Activated CD8-positive, alpha-beta memory T cell treated with anti-CD3 and anti-CD28 coated beads, Interleukin-2, amount 10 ng/mL, durations not matched to agents 7 days and 5 days (primary cell): ENCODE data around the gene IGF1R. TPM values are rescaled to one million over a fixed set of nuclear protein-coding genes. Genes with fewer than 3 reads are reported as not detected.

Experiments
- ATAC-seq: fragments of 150-1000 bp; cut with Tn5 transposase; one replicate; pipeline ENCODE4 v1.10.0; 2021; ENCODE audit warnings: moderate library complexity
- CTCF ChIA-PET: fragments of 350-600 bp; sonication (Branson Sonifier 250); formaldehyde crosslinking; loops from one replicate; lab custom pipeline; 2021; ENCODE audit warnings: antibody characterized with exemption; lab: Charles Lee
- DNase-seq: peaks from one replicate; pipeline ENCODE4 v3.0.0-alpha.2; 2020
- H3K27ac Mint-ChIP-seq: one replicate; pipeline ENCODE4 v1.8.0; 2021; ENCODE audit warnings: mild to moderate bottlenecking, mixed read lengths
- H3K27me3 Mint-ChIP-seq: one replicate; pipeline ENCODE4 v1.8.0; 2021; ENCODE audit warnings: mixed read lengths
- H3K36me3 Mint-ChIP-seq: one replicate; pipeline ENCODE4 v1.8.0; 2021; ENCODE audit warnings: mild to moderate bottlenecking, mixed read lengths
- H3K4me1 Mint-ChIP-seq: one replicate; pipeline ENCODE4 v1.8.0; 2021; ENCODE audit warnings: mixed read lengths
- H3K4me3 Mint-ChIP-seq: one replicate; pipeline ENCODE4 v1.8.0; 2021; ENCODE audit warnings: mild to moderate bottlenecking, moderate library complexity, mixed read lengths
- H3K9me3 Mint-ChIP-seq: one replicate; pipeline ENCODE4 v1.8.0; 2022; ENCODE audit warnings: low read depth, mixed read lengths
- total RNA-seq, 2 experiments: library from RNA; stranded (reverse); gene quantifications; one replicate each; pipeline ENCODE4 v1.2.3, GENCODE V29; 2021

The IGF1R gene
- total RNA-seq, 2 experiments from 2014 or later = 6.2 to 7.0 TPM

DNA sequence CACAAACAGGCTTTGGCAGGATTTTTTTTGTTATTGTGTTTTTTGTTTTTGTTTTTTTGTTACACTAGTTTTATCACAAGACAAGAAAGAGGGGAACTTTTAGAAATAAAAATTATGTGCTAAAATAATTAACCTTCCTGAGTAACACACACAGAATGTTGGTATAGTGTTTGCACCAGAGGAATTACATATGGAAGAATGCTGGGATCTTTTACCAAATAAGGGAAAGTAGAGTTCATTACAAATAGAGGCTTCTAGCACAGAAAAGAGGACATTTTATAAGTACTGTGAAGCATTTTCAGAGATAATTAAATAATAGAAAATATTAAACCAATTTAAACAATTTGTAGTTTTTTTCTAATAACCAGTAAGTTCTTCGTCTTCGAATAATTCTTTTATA lies 116.0 kb downstream of the IGF1R start:
- no peaks in the 10 kb centered on the region for H3K27me3 Mint-ChIP-seq
- DNase-seq (no peak), ATAC-seq (no peak)
- CTCF ChIA-PET = interaction anchor here (1.5 kb wide), 1 partner anchor 14 kb away, joined by 4 read pairs; no protein-coding TSS in a partner anchor
- no peaks in the 10 kb centered on the region for H3K9me3 Mint-ChIP-seq
- no peak overlapping the region for H3K4me3 Mint-ChIP-seq
- H3K27ac Mint-ChIP-seq = no peak overlapping the region
- H3K4me1 Mint-ChIP-seq = no peaks in the 10 kb centered on the region
- no peaks in the 10 kb centered on the region for H3K36me3 Mint-ChIP-seq

DNA sequence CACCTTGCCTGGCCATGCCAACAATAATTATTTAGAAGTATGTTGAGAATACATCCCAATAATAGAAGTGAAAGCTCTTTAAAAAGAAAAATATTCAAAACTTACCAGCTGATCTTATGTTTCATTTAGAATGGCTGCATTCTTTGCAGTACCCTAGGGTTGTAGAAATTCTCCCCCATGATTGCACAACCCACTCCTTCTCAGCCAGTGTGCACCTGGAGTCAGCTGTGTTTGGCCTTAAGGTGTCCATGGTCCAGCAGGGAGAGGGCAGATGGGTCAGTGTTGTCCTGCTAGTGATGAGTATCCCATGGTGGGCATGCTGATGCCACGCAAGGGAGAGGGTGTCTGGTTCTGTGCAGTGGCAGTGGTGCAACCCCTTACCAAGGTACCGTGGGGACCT lies 117.3 kb downstream of the IGF1R start:
- CTCF ChIA-PET = no interaction called here
- no peak for DNase-seq
- Mint-ChIP-seq H3K9me3 (no peaks in the 10 kb centered on the region), H3K4me3 (no peak overlapping the region), H3K36me3 (no peaks in the 10 kb centered on the region), H3K4me1 (no peaks in the 10 kb centered on the region), H3K27me3 (no peaks in the 10 kb centered on the region), H3K27ac (no peak overlapping the region)
- no peak for ATAC-seq

DNA sequence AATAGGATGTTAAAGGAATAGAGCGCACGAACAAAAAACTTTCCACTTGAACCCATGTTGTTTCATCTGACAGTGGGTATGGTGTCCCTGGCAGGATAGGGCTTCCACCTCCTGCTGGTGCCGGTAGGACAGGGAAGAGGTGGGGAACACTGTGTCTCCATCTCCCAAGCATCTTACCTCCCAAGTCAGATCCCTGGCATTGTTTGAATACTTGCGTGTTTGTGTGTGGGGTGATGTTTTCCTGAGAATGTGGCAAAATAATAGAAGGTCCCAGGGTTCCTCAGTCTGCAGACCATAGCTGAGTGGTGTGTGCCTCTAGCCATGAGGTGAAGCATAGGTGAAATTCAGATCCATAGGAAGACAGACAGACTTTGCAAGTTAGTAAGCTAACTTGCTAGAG lies 119.4 kb downstream of the IGF1R start:
- CTCF ChIA-PET = no interaction called here
- DNase-seq (no peak), ATAC-seq (no peak)
- Mint-ChIP-seq H3K27ac (no peak overlapping the region), H3K27me3 (no peaks in the 10 kb centered on the region), H3K36me3 (no peaks in the 10 kb centered on the region), H3K9me3 (no peaks in the 10 kb centered on the region), H3K4me3 (no peak overlapping the region), H3K4me1 (no peaks in the 10 kb centered on the region)

DNA sequence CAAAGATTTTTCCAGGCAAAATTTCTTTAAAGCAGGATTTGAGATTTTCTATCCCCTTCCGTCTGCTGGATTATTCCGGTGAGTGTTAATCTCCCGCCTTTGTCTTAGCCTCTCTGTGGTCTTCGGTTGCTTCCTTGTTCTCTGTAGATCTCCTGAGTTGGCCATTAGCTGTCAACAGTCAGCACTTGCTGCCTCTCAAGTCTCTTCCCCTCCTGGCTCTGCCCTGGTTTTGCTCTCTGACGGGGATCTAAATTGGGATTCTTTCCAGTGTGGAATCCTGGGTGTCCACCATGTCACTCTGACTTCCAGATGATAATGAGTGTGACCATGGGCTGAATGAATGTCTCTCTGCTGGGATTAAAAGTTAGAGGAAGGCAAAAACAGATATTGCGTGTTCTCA lies 121.5 kb downstream of the IGF1R start:
- Mint-ChIP-seq H3K27me3 (no peaks in the 10 kb centered on the region), H3K27ac (no peak overlapping the region), H3K4me1 (no peaks in the 10 kb centered on the region), H3K9me3 (no peaks in the 10 kb centered on the region), H3K4me3 (no peak overlapping the region), H3K36me3 (no peaks in the 10 kb centered on the region)
- CTCF ChIA-PET = no interaction called here
- ATAC-seq = no peak
- DNase-seq = no peak

DNA sequence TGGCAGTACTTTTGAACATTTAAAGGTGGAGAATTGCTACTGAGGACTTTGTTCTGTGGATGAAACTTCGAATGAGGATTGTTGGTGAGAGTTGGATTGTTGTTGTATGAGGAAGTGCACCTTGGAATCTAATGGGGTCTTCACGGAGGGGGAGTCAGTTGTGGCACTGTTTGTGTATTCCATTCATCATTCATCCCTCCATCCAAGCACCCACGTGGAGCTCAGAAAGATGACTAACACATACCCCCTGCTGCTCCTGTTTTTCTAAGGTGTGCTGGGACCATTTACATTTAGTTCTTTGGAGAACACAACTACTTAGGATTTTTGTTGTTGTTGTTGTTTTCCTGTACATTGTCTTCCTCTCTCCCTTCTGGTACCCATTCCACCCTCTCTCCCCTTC lies 122.6 kb downstream of the IGF1R start:
- CTCF ChIA-PET = no interaction called here
- no peak overlapping the region for H3K4me3 Mint-ChIP-seq
- no peaks in the 10 kb centered on the region for H3K27me3 Mint-ChIP-seq
- no peaks in the 10 kb centered on the region for H3K4me1 Mint-ChIP-seq
- no peak overlapping the region for H3K27ac Mint-ChIP-seq
- ATAC-seq (no peak), DNase-seq (no peak)
- no peaks in the 10 kb centered on the region for H3K36me3 Mint-ChIP-seq
- H3K9me3 Mint-ChIP-seq = no peaks in the 10 kb centered on the region

DNA sequence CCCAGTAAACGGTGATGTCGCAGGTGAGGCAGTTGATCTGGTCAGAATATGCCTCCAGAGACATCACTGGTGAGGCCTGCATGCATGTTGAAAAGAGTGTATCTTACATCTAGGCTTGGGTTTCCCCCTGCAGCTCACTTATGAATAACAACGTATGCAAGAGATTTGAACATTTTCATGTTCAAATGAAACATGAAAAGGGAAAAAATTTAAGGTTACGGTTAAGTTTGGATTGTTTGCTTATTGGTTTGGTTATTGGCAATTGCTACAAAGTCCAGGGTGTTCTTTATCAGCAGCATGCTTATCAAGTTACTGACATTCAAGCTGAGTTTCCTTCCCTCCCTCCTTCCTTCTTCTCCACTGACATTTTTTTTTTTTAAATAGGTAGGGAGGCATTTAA lies 123.2 kb downstream of the IGF1R start:
- H3K36me3 Mint-ChIP-seq = no peaks in the 10 kb centered on the region
- H3K4me3 Mint-ChIP-seq = no peak overlapping the region
- no peak overlapping the region for H3K27ac Mint-ChIP-seq
- H3K4me1 Mint-ChIP-seq = peaks cover 2% of the 10 kb centered on the region
- ATAC-seq (no peak), DNase-seq (no peak)
- CTCF ChIA-PET = no interaction called here
- H3K27me3 Mint-ChIP-seq = no peaks in the 10 kb centered on the region
- no peaks in the 10 kb centered on the region for H3K9me3 Mint-ChIP-seq

DNA sequence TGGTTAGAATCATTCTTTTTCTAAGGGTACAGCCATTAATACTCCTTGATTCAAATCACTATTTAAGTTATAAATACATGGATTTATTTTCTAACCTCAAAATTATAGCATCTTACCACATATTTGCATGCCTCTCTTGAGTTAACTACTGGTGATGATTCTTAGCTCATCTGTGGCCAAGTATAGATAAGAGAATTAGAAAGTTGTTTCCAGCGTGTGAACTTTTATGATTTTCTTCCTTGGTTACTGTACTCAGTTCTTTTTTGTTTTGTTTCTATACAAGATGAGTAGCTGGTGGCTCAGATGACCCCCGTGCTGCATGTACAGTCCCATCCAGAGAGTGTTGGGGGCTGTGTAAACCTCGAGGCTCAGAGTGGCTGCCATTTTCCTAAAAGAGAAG lies 124.6 kb downstream of the IGF1R start:
- CTCF ChIA-PET = no interaction called here
- Mint-ChIP-seq H3K4me3 (no peak overlapping the region), H3K4me1 (peaks cover 10% of the 10 kb centered on the region), H3K27ac (no peak overlapping the region), H3K27me3 (no peaks in the 10 kb centered on the region), H3K36me3 (no peaks in the 10 kb centered on the region), H3K9me3 (no peaks in the 10 kb centered on the region)
- no peak for DNase-seq
- ATAC-seq = no peak

DNA sequence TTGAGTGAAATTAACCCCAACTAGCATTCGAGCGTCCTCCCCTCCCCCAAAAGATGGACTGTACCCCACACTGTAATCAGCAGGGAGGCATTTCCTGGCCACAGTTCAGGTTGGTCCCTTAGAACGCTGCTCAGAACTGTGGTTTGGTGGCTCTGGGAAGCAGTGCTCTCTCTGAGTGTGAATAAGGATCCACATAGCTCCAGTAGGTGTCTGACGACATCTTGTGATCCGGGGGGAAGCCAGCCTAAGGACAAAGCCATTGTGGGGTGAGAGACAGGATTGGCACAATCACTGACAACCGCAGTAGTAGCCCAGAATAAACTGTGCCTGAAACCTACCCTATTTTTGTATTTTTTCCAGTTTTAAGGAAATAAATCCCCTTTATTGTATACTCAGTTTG lies 125.3 kb downstream of the IGF1R start:
- H3K4me3 Mint-ChIP-seq = no peak overlapping the region
- no peaks in the 10 kb centered on the region for H3K9me3 Mint-ChIP-seq
- no peaks in the 10 kb centered on the region for H3K27me3 Mint-ChIP-seq
- ATAC-seq = no peak
- no peaks in the 10 kb centered on the region for H3K36me3 Mint-ChIP-seq
- CTCF ChIA-PET = no interaction called here
- no peak overlapping the region for H3K27ac Mint-ChIP-seq
- no peak for DNase-seq
- H3K4me1 Mint-ChIP-seq = peaks cover 10% of the 10 kb centered on the region

DNA sequence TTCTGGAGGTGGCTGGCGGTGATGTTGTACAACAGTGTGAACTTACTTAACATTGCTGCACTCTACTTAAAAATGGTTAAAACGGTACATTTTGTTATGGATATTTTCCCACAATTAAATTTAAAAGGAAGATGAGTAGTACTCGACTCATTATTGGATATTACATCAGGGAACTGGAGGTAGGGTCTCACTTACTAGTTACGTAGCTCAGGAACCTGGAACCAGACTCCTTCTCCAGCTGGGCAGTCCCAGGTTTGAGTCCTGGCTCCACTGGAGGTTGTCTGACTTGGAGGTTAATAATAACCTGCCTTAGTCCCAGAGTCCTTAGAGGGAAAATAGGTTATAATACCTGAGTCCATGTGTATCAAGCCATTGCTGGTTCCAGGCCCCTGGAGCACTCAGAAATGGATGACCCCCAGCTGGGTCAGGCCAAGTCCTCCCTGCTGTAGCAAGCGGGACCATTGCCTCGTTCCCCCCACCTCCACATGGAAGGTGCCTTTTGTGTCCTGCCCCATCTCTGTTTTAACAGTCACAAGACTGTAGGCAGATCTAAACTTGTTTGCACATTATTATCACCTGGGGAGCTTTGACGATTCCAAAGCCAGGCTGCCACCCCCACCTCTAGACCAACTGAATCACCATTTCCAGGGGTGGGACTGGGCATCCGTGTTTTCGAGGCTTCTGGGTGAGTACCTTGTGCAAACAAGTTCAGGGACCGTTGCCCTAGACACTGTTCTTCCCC lies 126.6 kb downstream of the IGF1R start:
- Mint-ChIP-seq H3K9me3 (no peaks in the 10 kb centered on the region), H3K4me1 (peaks cover 16% of the 10 kb centered on the region), H3K4me3 (no peak overlapping the region), H3K36me3 (no peaks in the 10 kb centered on the region), H3K27ac (no peak overlapping the region), H3K27me3 (peaks cover 5% of the 10 kb centered on the region)
- no peak for ATAC-seq
- no peak for DNase-seq
- CTCF ChIA-PET = interaction anchor here (1.0 kb wide), 1 partner anchor 301 kb away, joined by 5 read pairs; no protein-coding TSS in a partner anchor

DNA sequence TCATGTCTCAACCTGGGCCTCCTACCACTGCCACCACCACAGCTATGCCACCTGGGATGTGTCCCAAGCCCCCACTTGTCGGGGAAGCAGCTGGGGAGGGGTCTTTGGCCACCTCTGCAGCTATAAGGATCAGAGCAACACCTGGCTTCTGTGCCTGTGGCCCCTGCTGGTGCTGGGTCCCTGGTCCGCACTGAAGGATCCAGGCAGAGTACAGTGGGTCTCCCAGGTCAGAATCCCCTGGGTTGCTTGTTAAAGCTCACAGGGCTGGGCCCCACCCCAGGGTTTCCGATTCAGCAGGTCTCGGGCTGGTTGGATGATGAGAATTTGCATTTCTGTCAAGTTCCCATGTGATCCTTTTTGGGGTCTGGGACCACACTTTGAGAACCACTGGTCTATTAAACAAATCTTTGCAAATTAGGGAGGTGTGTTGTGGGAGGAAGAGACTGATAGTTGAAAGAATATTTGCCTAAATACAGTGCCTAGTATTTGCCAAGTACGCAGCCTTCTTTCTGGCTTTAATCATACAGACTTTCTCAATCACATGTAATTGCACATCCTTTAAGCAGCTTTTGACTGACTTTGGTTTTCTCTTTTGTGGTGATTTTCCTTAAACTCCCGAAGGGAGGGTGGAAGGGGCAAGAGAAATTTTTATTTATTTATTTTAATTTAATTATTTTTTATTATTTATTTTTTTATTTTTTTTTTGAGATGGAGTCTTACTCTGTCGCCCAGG lies 127.3 kb downstream of the IGF1R start:
- no peak overlapping the region for H3K27ac Mint-ChIP-seq
- no peaks in the 10 kb centered on the region for H3K9me3 Mint-ChIP-seq
- CTCF ChIA-PET = interaction anchor here (1.0 kb wide), 1 partner anchor 301 kb away, joined by 5 read pairs; no protein-coding TSS in a partner anchor
- H3K4me1 Mint-ChIP-seq = peaks cover 16% of the 10 kb centered on the region
- ATAC-seq (no peak), DNase-seq (no peak)
- no peaks in the 10 kb centered on the region for H3K36me3 Mint-ChIP-seq
- no peak overlapping the region for H3K4me3 Mint-ChIP-seq
- peaks cover 5% of the 10 kb centered on the region for H3K27me3 Mint-ChIP-seq

DNA sequence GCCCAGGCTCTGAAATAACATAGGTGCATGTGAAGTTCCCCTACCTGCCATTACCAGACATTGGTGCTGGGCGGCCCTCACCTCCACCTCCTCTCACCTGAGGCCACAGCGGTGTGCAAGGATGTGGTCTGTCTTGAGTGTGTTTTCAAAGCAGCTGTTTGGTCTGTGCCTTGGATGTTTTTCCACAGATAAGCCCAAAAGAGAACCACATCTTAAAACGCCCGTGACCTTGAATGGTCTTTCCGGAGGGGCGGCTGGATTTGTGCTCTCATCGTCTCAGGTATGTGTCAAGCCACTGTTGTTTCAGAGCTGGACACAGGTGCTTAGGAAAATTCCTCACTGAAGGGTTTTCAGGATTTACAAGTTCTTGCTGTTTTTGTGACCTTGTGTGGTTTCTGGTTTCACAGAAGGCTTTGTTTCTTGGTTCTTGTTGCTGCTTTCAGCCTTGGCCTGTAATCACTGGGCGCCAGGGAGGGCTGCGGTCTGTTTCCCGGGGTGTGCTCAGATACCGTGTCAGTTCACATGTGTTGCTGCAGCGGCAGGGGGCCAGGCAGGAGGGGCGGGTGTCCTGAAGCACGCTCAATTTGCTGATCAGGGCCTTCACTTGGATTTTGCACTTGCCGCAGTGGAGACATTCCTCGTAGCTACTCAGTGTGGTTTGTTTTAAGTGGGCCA lies 128.4 kb downstream of the IGF1R start:
- ATAC-seq (no peak), DNase-seq (peak; percentile 48)
- H3K4me3 Mint-ChIP-seq = no peak overlapping the region
- peaks cover 7% of the 10 kb centered on the region for H3K27me3 Mint-ChIP-seq
- CTCF ChIA-PET = interaction anchor here (0.7 to 5.0 kb wide), 2 partner anchors 104 to 300 kb away, joined by 3 to 22 read pairs; no protein-coding TSS in a partner anchor
- H3K4me1 Mint-ChIP-seq = peaks cover 16% of the 10 kb centered on the region
- no peaks in the 10 kb centered on the region for H3K36me3 Mint-ChIP-seq
- no peak overlapping the region for H3K27ac Mint-ChIP-seq
- H3K9me3 Mint-ChIP-seq = no peaks in the 10 kb centered on the region

DNA sequence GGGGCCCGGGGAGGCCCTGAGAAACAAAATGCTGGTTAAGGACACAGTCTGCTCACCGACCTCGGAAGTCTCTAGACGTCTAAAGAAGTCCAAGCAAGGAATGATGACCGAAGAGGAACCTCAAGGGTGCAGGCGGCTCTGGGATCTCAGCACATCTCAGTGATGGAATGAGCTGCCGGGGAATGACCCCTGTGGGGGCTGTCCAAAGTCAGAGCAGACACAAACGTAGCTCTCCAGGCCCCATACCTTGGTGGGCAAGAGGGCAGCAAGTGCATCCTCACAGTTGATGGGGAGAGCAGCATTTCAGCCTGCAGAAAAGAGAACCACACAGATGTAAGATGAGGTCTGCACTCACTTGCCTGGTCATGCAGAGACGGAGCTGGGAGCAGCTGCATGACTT lies 129.1 kb downstream of the IGF1R start:
- H3K27ac Mint-ChIP-seq = no peak overlapping the region
- H3K9me3 Mint-ChIP-seq = no peaks in the 10 kb centered on the region
- no peak for DNase-seq
- no peak for ATAC-seq
- peaks cover 16% of the 10 kb centered on the region for H3K4me1 Mint-ChIP-seq
- H3K27me3 Mint-ChIP-seq = peaks cover 10% of the 10 kb centered on the region
- no peaks in the 10 kb centered on the region for H3K36me3 Mint-ChIP-seq
- CTCF ChIA-PET = interaction anchor here (1.0 to 5.0 kb wide), 3 partner anchors 104 to 299 kb away, joined by 3 to 22 read pairs (median 19); no protein-coding TSS in a partner anchor
- H3K4me3 Mint-ChIP-seq = no peak overlapping the region

DNA sequence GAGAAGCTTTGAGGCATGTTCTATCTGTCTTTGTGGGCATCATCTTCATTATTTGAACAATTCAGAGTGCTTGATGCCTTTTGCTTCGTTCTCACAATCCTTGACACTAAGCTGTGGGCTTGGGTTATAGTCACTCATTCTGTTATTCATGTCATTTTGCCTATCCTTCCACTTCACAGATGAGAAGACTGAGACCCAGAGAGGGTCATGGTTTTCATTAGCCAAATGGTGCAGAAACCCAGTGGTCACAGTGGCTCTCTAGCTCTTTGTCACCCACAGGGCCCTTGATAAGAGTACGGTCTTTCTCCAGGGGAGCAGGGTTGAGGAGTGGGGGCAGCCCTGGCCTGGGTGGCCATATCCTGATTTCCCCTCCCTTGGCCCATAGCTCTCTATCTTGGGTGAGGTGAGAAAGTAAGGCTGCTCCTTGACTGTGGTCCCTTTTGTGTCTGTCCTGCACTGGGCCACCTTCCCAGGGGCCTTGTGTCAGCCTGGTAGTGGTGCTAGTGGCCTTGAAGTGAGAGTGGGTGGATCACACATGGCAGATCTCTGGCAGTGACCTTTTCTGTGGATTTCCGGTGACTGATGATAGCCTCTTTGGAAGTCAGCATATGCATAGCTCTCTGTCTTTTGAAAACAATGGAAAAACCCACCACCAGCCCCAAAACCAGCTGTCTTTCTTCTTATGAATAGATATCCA lies 130.1 kb downstream of the IGF1R start:
- CTCF ChIA-PET = interaction anchor here (0.9 to 5.0 kb wide), 7 partner anchors 14 to 298 kb away, joined by 3 to 22 read pairs (median 4); no protein-coding TSS in a partner anchor
- no peak overlapping the region for H3K4me3 Mint-ChIP-seq
- ATAC-seq = no peak

More for the DNA sequence above, 130.1 kb downstream of the IGF1R start:
- Mint-ChIP-seq H3K4me1 (peaks cover 16% of the 10 kb centered on the region), H3K27ac (no peak overlapping the region), H3K36me3 (no peaks in the 10 kb centered on the region), H3K9me3 (no peaks in the 10 kb centered on the region), H3K27me3 (peaks cover 10% of the 10 kb centered on the region)
- DNase-seq = no peak
